Measurements from ENCODE around the gene BCL11A.

Gene BCL11A

GRCh38 chr2:60482222-60482621 is 71.2 kb downstream of the BCL11A start:
- H3K4me3 ChIP-seq (ENCODE audit: low read depth, low read length): no peak overlapping the region
- TF ChIP-seq, protein P1, sequence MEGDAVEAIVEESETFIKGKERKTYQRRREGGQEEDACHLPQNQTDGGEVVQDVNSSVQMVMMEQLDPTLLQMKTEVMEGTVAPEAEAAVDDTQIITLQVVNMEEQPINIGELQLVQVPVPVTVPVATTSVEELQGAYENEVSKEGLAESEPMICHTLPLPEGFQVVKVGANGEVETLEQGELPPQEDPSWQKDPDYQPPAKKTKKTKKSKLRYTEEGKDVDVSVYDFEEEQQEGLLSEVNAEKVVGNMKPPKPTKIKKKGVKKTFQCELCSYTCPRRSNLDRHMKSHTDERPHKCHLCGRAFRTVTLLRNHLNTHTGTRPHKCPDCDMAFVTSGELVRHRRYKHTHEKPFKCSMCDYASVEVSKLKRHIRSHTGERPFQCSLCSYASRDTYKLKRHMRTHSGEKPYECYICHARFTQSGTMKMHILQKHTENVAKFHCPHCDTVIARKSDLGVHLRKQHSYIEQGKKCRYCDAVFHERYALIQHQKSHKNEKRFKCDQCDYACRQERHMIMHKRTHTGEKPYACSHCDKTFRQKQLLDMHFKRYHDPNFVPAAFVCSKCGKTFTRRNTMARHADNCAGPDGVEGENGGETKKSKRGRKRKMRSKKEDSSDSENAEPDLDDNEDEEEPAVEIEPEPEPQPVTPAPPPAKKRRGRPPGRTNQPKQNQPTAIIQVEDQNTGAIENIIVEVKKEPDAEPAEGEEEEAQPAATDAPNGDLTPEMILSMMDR (IDR thresholded peaks at IDR 0.05; ENCODE audit: borderline replicate concordance, insufficient read depth, low read depth, low read length): no peak

DNA sequence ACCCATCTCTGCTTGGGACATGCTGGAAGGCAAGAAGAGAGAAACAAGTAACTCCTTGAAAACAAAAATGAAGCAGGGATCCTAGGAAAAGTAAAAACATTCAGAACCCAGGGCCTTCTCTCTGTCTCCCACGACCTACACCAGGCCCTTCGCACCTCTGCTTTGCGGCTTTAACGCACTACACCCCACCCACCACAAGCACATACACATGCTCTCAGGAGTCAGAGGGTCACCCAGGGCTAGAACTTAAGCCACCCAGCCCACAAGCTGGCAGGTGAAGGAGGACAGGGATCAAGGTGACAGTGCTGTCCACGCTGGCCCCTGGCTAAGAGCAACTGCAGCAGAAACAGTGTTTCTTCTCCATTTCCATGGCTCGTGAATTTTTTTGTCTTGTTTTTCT is 72.2 kb downstream of the BCL11A start:
- TF ChIP-seq, protein P1 (IDR thresholded peaks at IDR 0.05; ENCODE audit: borderline replicate concordance, insufficient read depth, low read depth, low read length): no peak
- H3K4me3 ChIP-seq (ENCODE audit: low read depth, low read length): no peak overlapping the region

- TF ChIP-seq, protein P1 (IDR thresholded peaks at IDR 0.05; ENCODE audit: borderline replicate concordance, insufficient read depth, low read depth, low read length): no peak
- no peak overlapping the region for H3K4me3 ChIP-seq (ENCODE audit: low read depth, low read length)
These were observed 73.2 kb downstream of the BCL11A start for GRCh38 chr2:60480089-60480773.

- no peak overlapping the region for H3K4me3 ChIP-seq (ENCODE audit: low read depth, low read length)
- TF ChIP-seq, protein P1 (IDR thresholded peaks at IDR 0.05; ENCODE audit: borderline replicate concordance, insufficient read depth, low read depth, low read length): no peak
These were observed 74.0 kb downstream of the BCL11A start for GRCh38 chr2:60479226-60480088.

DNA sequence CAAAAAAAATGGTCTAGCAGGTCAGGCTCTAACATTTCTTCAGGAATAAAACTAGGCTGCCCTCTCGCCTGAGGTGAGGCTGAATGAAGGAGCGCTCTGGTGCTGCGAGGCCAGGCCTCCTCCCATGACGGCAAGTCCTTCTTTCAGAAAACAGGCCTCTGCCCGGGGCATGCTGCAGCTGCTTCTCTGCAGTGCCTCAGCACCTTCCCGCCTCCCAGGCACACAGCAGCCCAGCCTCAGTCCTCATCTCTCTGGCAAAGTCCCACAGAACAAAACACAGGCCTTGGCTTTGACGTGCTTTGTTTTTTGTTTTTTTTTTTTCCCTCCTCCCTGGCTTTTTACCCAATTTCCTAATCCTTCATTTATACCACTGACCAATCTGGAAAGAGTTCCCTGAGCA is 74.8 kb downstream of the BCL11A start:
- TF ChIP-seq, protein P1 (IDR thresholded peaks at IDR 0.05; ENCODE audit: borderline replicate concordance, insufficient read depth, low read depth, low read length): no peak
- H3K4me3 ChIP-seq (ENCODE audit: low read depth, low read length): no peak overlapping the region

- TF ChIP-seq, protein P1 (IDR thresholded peaks at IDR 0.05; ENCODE audit: borderline replicate concordance, insufficient read depth, low read depth, low read length): no peak
- H3K4me3 ChIP-seq (ENCODE audit: low read depth, low read length): no peak overlapping the region
These were observed 77.1 kb downstream of the BCL11A start for GRCh38 chr2:60476206-60476954.

All from GM12875 (cell line).